NCI-H146 (cell line): ENCODE measurements around the gene IFI27L1.
"Not testable (repeated sequence)": the region's sequence is repeated elsewhere in the genome, so short reads cannot be mapped to it uniquely, and the experiment has no call there.

Source experiments
- DNase-seq: peaks from one replicate; lab custom pipeline; 2025; lab: John Stamatoyannopoulos, UW

Gene IFI27L1

DNA sequence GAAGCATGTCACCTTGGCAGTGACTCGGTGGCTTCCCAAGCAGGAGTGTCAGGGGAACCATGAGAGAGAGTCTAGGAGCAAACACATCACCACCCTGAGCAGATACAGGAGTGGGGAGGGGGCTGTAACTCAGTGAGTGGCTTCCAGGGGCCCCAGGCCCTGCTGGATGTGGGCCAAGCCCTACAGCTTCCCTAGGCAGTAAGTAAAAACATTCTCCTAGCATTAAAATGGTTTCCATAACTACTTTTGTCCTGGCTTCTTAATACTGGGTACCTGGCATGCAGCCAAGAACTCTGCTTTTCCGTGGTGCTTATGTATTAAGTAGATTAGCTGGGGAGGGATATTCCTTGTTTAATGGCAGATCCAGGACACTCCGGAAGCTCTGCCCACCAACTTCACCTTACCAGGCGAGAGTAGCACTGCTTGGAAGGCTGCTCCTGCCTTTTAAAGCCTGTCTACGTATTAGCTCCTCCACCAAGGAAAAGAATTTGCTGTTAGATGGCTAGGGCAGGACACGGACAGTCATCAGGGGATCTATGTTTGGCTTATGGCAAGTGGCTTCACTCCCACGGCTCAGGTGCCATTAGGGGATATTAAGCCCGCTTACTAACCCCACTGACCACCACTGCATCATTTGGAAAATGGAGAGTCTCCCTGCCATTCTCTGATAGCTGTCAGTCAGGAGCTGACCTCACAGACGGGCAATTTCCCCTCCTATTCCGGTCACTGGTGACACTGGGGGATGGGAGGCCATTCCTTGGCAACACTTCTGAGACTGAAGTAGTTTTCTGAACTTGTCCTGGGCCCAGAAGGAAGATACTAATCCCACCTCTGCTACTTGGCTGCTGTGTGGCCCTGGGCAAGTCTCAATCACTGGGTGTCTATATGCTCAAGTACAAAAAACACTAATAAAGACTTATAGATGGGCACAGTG is 32.2 kb upstream of the IFI27L1 start:
- peak; percentile 77 for DNase-seq

GRCh38 chr14:94049625-94050023 is 31.5 kb upstream of the IFI27L1 start:
- no peak for DNase-seq

GRCh38 chr14:94050231-94050880 is 30.8 kb upstream of the IFI27L1 start:
- no peak for DNase-seq

- DNase-seq, result no peak
These were observed 30.0 kb upstream of the IFI27L1 start for GRCh38 chr14:94051115-94051514.

DNA sequence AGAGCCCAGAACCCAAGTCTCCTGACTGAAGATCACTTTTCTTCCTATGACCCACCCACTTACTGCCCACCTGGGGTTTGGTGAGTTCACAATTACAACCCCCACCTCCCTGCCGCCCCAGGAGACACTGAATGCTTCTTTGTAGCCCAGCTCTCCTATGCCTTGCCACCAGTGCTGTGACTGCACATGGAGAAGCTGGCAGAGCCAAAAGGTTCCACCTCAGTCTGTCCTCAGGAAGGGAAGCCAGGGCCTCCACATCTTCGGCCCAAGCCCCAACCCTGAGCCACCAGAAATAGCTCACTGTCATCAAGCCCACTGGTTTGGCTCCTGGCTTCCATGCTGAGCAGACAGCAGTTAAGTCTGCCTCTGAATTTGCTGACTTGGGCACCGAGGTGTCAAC is 29.3 kb upstream of the IFI27L1 start:
- no peak for DNase-seq

GRCh38 chr14:94052199-94052598 is 28.9 kb upstream of the IFI27L1 start:
- peak; percentile 32 for DNase-seq

DNA sequence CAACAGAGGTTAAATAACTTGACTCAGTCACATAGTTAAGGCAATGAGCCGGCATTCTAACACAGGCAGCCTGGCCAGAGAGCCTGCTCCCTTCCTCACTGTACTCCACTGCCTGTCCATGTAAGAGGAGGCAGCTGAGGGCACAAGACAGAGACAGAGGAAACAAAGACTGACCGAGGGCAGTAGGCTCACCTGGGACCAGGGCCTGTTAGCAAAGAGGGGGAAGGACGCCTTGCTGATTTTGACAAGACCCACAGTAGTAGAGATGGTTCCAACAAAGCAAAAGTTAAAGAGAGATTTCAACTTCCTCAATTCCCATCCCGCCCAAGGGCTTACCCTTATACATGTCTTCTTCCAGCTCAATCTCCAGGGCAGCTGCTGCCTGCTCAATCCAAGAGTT is 28.4 kb upstream of the IFI27L1 start:
- no peak for DNase-seq

DNA sequence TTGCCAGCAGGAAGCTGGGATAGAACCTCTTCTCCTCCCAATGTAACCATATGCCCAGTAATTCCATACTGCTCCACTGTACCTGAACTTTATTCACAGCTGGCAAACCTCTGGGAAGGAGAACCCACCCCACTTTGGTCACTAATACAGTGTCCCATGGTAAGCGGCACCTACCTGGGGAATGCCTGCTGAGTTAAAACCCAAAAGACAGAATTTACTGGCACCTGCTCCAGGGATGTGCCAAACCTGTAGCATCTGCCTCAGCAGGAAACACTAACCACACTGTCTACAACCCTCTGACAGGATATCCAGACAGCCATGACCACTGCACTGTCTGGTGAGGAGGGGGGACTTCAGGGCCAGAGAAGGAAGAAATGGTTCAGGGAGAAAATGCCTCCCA is 26.7 kb upstream of the IFI27L1 start:
- DNase-seq, result no peak

DNA sequence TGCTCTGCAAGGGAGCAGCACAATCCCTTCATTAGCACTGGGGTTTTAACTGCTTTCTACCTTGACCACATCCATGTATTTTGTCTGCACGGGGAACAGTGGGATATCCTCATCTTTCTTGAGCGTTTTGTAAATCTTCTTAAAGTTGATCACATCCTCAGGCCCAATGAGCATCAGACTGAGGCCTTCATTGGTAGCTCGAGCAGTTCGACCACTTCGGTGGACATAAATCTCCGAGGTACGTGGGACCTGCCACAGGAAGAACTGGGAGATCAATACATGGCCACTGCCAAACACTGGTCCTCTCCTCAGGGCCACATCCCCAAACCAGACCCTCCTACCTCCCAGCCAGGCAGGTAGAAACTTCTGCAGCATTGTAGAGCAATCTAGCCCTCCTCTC is 26.2 kb upstream of the IFI27L1 start:
- no peak for DNase-seq

DNA sequence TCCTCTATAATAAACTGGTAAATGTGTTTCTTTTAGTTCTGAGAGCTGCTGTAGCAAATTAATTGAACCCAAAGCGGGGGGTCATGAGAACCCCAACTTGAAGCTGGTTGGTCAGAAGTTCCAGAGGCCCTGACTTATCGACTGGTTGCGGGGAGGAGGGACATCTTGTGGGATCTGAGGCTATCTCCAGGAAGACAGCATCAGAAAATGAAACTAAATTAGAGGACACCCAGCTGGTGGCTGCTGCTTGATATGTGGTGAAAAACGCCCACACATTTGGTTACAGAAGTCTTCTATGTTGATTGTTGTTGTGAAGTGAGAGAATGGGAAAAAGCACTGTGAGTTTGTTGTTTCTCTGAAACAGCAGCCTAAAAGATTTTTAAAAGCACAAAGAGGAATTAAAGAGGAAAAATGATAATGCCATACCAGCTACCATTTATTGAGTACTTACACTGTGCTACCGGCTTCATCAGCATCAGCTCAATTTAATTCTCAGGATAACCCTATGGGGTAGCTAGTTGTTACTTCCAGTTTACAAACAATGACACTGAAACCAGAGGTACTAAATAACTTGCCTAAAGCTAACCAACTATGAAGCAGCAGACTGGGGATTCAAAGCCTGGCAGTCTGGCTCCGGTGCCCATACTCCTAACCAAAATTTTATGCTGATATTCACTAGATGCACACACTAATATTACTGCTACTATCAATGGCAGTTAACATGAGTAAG is 24.4 kb upstream of the IFI27L1 start:
- DNase-seq, result no peak

DNA sequence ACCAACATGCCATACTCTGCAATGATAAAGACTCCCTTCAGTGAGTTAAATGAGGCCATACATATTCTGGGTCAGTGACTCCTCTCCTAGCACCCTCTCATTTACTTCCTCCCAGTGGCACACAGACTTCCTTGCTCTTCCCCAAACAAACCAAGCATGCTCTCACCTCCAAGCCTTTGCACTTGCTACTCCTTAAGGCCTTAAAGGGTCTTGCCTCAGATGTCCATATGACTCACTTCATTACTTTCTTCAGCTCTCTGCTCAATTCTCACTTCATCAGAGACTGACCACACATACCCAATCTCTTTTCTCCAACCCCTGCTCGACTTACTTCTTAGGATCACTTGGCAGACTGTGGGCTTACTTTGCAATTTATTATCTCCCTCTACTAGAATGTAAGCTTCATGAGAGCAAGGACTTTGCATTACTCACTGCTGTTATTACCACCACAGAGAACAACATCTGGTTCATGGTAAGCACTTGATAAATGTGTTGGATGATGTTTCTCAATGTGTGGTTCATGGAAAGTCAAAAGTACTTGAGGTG is 22.9 kb upstream of the IFI27L1 start:
- no peak for DNase-seq

GRCh38 chr14:94058674-94059138 is 22.4 kb upstream of the IFI27L1 start:
- no peak for DNase-seq

DNA sequence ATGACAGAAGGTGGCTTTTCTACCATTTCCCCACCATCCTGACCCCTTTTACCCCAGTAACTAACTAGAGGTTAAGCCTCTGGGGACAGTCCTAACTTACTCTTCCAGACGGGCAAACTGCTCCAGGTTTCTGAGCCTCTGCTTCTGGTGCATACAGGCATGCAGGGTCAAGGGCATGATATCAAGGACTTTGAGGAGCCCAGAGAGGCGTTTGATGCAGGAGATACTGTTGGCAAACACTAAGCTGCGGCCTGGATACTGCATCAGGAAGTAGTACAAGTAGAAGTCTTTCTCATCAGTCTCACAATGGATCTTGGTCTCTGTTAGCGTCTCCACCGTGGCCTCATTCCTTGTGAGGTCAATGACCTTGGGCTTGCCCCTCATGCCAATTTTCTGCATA is 21.1 kb upstream of the IFI27L1 start:
- no peak for DNase-seq

DNA sequence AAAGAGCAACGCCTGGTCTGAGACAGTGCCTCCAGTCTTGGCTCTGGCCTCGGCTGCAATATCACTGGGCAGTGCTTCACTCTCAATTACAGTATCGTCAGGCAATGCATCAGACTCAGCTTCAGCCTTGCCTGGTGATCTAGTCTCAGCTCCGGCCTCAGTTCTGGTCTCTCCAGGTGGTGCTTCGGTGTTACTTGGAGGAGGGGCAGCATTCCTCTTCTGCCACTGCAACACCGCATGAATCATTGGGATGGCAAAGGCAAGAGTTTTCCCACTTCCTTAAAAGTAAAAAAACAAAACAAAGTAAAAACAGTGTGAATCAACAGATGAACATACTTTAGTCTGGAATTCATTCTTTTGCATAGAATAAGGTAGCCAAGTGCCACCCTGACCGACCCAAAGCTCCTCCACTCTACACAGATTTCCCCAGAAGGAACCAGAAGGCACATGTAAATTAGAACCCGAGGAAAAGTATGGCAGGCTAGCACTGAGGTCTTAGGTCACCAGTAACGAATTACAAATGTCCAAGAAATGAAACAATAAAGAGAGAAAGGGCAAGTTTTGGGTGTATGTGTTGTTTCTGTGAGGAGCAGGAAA is 18.7 kb upstream of the IFI27L1 start:
- no peak for DNase-seq

- DNase-seq, result no peak
These were observed 14.9 kb upstream of the IFI27L1 start for GRCh38 chr14:94066089-94066676.

- not testable (repeated sequence) for DNase-seq
These were observed 9.0 kb upstream of the IFI27L1 start for GRCh38 chr14:94072076-94072475.

- no peak for DNase-seq
These were observed 6.6 kb upstream of the IFI27L1 start for GRCh38 chr14:94074534-94074933.

- no peak for DNase-seq
These were observed 6.1 kb upstream of the IFI27L1 start for GRCh38 chr14:94075008-94075407.

- DNase-seq, result no peak
These were observed 3.8 kb upstream of the IFI27L1 start for GRCh38 chr14:94077111-94077821.

GRCh38 chr14:94077823-94078222 is 3.3 kb upstream of the IFI27L1 start:
- no peak for DNase-seq
